Activated naive CD8-positive, alpha-beta T cell treated with anti-CD3 and anti-CD28 coated beads for 36 hours (primary cell): Measurements from ENCODE around the gene SLC48A1. TPM values are rescaled to one million over a fixed set of nuclear protein-coding genes. Genes with fewer than 3 reads are reported as not detected.

Experiments
- DNase-seq: peaks from one replicate; pipeline ENCODE4 v3.0.0; 2021
- H3K27ac Mint-ChIP-seq: one replicate; pipeline ENCODE4 v1.8.0; 2022; ENCODE audit warnings: mild to moderate bottlenecking, moderate library complexity, mixed read lengths
- H3K27me3 Mint-ChIP-seq: one replicate; pipeline ENCODE4 v1.8.0; 2022; ENCODE audit warnings: mild to moderate bottlenecking, mixed read lengths
- H3K36me3 Mint-ChIP-seq: one replicate; pipeline ENCODE4 v1.8.0; 2021; ENCODE audit warnings: mild to moderate bottlenecking, mixed read lengths
- H3K4me1 Mint-ChIP-seq: one replicate; pipeline ENCODE4 v1.8.0; 2021; ENCODE audit warnings: mixed read lengths
- H3K4me3 Mint-ChIP-seq: one replicate; pipeline ENCODE4 v1.8.0; 2022; ENCODE audit warnings: mild to moderate bottlenecking, moderate library complexity, mixed read lengths
- H3K9me3 Mint-ChIP-seq: one replicate; pipeline ENCODE4 v1.8.0; 2022; ENCODE audit warnings: mixed read lengths
- total RNA-seq, 2 experiments: library from RNA; stranded (reverse); gene quantifications; one replicate each; pipeline ENCODE4 v1.2.3, GENCODE V29; 2021

SLC48A1 gene
- total RNA-seq, result 1 to 10 TPM; 5.4 to 6.0 TPM

DNA sequence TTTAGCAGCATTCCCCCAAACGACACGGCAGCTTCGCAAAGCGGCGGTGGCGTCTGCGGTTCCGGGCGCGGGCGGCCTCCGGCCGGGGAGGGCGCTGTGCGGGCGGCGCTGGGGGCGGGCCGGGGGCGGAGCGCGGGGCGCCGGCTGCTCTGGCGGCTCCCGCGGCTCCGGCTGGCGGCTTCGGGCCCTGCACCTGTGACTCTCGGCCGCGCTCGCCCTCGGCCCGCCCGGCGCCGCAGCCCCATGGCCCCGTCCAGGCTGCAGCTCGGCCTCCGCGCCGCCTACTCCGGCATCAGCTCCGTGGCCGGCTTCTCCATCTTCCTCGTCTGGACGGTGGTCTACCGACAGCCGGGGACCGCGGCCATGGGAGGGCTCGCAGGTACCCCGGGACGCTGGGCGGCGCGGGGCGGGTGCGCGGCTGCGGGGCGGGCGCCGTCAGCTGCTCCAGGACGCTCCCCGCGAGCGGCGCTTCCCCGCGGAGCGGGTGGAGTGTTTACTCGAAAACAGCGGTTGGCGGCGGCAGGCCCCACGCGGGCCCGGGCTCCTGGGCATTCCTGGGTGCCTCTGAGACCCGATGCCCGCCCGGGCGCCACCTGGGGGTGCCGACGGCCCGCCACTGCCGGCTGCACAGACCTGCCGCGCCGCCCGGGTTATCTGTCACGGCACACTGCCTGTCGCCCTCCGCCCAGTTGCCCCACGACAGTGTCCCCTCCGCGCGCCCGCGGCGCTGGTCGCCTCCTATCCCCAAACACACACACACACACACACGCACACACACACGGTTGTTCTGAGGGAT lies at the start of gene SLC48A1:
TSS of gene SLC48A1 (plus strand) at position 177 of the 796 bp plus-strand sequence. CDS start at position 244, 67 bp downstream.
- no peak within 1 kb of the TSS for H3K27ac Mint-ChIP-seq
- peaks cover 5% of the 10 kb centered on the region for H3K27me3 Mint-ChIP-seq
- no peaks in the 10 kb centered on the region for H3K36me3 Mint-ChIP-seq
- H3K4me1 Mint-ChIP-seq, result peaks cover 16% of the 10 kb centered on the region
- peak within 1 kb of the TSS; percentile 90 for H3K4me3 Mint-ChIP-seq
- DNase-seq, result peak; percentile 79
- H3K9me3 Mint-ChIP-seq, result no peaks in the 10 kb centered on the region

DNA sequence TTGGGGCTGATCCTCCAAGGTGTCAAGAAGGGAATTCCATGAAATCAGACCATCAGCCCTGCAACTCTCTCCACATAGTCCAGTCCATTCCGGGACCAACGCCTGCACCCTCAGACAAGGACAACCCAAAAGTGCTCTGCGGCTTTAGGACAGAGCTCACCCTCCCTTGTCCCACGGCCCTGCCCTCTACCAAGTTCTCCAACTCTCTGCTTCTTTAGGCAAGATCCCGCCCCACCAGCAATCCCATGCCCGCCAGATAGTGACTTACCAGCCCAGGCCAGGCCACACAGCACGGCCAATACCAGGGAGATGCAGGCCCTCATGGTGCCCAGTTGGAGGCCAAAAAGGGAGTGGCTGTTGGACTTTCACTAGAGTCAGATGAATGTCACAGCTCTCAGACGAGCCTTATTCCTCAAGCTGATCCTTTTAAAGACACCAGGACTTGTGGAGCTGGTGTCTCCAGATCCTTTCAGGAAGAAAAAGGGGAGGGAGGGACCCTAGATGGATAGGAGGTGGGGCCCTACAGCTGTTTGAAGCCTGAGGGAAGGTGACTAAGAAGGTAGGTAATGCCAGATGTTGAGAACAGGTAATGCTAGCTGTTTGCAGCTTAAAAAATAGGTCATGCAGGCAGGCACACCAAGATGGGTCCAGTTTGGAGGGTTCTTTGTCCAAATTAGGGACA lies 47.8 kb upstream of the SLC48A1 start, which contains the start of gene ENDOU:
TSS of gene ENDOU (minus strand) at position 400 of the 682 bp plus-strand sequence. CDS start at position 323, 77 bp downstream.
- H3K9me3 Mint-ChIP-seq, result no peaks in the 10 kb centered on the region
- H3K36me3 Mint-ChIP-seq, result peaks cover 8% of the 10 kb centered on the region
- no peak for DNase-seq
- H3K4me3 Mint-ChIP-seq, result no peak within 1 kb of the TSS
- no peak within 1 kb of the TSS for H3K27ac Mint-ChIP-seq
- H3K4me1 Mint-ChIP-seq, result peaks cover 21% of the 10 kb centered on the region
- H3K27me3 Mint-ChIP-seq, result peaks cover 8% of the 10 kb centered on the region

GRCh38 chr12:47725893-47726292 lies 47.1 kb upstream of the SLC48A1 start:
- H3K4me3 Mint-ChIP-seq, result no peak overlapping the region
- H3K9me3 Mint-ChIP-seq, result no peaks in the 10 kb centered on the region
- H3K36me3 Mint-ChIP-seq, result peaks cover 8% of the 10 kb centered on the region
- peaks cover 18% of the 10 kb centered on the region for H3K4me1 Mint-ChIP-seq
- H3K27me3 Mint-ChIP-seq, result peaks cover 8% of the 10 kb centered on the region
- DNase-seq, result no peak
- H3K27ac Mint-ChIP-seq, result no peak overlapping the region

- H3K27ac Mint-ChIP-seq, result no peak overlapping the region
- H3K9me3 Mint-ChIP-seq, result no peaks in the 10 kb centered on the region
- H3K36me3 Mint-ChIP-seq, result peaks cover 2% of the 10 kb centered on the region
- peaks cover 3% of the 10 kb centered on the region for H3K4me1 Mint-ChIP-seq
- H3K4me3 Mint-ChIP-seq, result no peak overlapping the region
- H3K27me3 Mint-ChIP-seq, result no peaks in the 10 kb centered on the region
- DNase-seq, result no peak
These were observed 43.8 kb upstream of the SLC48A1 start for GRCh38 chr12:47729233-47729632.

DNA sequence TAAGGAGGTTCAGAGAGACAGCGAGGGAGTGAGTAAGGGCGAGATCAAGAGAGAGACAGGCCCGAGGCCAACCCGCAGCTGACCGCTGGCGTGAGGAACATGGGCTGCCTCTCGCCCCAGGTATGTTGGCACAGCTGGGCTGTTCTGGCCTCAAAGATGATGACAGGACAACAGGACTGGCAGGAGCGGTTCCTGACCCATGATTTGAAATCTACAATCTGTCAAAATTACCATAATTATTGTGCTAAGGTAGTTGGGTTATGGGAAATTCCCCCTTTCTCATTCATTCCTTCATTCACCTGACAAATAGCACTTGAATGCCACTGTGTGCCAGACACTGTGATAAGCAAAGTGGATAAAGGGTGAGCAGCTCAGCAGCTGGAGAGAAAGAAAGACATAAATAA lies 42.7 kb upstream of the SLC48A1 start:
- peaks cover 3% of the 10 kb centered on the region for H3K4me1 Mint-ChIP-seq
- H3K4me3 Mint-ChIP-seq, result no peak overlapping the region
- H3K36me3 Mint-ChIP-seq, result no peaks in the 10 kb centered on the region
- H3K27me3 Mint-ChIP-seq, result no peaks in the 10 kb centered on the region
- DNase-seq, result no peak
- H3K27ac Mint-ChIP-seq, result no peak overlapping the region
- no peaks in the 10 kb centered on the region for H3K9me3 Mint-ChIP-seq

- DNase-seq, result no peak
- H3K27me3 Mint-ChIP-seq, result no peaks in the 10 kb centered on the region
- no peaks in the 10 kb centered on the region for H3K9me3 Mint-ChIP-seq
- H3K4me3 Mint-ChIP-seq, result no peak overlapping the region
- no peaks in the 10 kb centered on the region for H3K36me3 Mint-ChIP-seq
- H3K4me1 Mint-ChIP-seq, result no peaks in the 10 kb centered on the region
- H3K27ac Mint-ChIP-seq, result no peak overlapping the region
These were observed 41.3 kb upstream of the SLC48A1 start for GRCh38 chr12:47731723-47732122.

DNA sequence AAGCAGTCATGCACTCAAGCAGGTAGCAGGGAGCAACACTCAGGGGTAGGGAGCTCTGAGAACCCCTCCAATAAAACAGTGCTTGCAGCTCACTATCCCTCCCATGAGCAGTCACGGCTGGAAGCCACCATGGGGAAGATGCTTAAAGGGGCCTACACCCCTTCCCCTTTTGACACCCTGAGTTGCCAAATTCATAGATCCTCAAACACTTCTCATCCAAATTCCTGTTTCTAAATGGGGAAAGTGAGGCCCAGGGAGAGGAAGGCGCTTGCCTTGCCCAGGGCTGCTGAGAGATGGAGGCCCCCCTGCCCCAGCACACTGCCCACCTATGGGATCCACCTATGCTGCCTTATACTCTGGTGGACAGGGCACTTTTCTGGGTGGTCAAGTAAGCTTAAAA lies 40.5 kb upstream of the SLC48A1 start:
- Mint-ChIP-seq H3K4me1 (no peaks in the 10 kb centered on the region), H3K9me3 (no peaks in the 10 kb centered on the region), H3K27ac (no peak overlapping the region), H3K36me3 (no peaks in the 10 kb centered on the region), H3K27me3 (no peaks in the 10 kb centered on the region), H3K4me3 (no peak overlapping the region)
- DNase-seq, result no peak

DNA sequence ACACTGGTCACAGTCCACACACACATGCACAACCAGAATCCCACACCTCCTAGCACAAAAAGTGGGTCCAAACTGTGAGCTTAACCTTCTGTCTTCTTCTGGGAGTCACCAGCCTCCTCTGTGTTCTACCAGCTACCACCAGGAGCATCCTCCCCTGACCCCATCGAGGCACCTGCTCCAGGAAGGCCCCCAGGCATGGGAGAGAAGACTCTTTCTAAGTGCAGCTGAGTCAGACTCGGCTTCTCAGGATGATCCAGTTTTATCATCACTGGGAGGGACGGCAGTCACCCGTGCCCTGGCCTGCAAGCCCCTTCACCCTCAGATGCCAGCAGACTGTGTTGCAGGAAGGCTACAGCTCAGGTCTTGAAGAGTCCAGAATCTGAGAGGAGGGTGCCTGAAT lies 39.9 kb upstream of the SLC48A1 start:
- Mint-ChIP-seq H3K4me1 (no peaks in the 10 kb centered on the region), H3K27me3 (no peaks in the 10 kb centered on the region), H3K27ac (no peak overlapping the region), H3K9me3 (no peaks in the 10 kb centered on the region), H3K4me3 (no peak overlapping the region), H3K36me3 (no peaks in the 10 kb centered on the region)
- DNase-seq, result no peak

GRCh38 chr12:47734725-47735480 lies 38.1 kb upstream of the SLC48A1 start:
- Mint-ChIP-seq H3K9me3 (no peaks in the 10 kb centered on the region), H3K27ac (no peak overlapping the region), H3K4me1 (peaks cover 2% of the 10 kb centered on the region), H3K36me3 (no peaks in the 10 kb centered on the region), H3K27me3 (no peaks in the 10 kb centered on the region), H3K4me3 (no peak overlapping the region)
- no peak for DNase-seq

GRCh38 chr12:47735649-47736048 lies 37.4 kb upstream of the SLC48A1 start:
- Mint-ChIP-seq H3K9me3 (no peaks in the 10 kb centered on the region), H3K36me3 (no peaks in the 10 kb centered on the region), H3K27me3 (no peaks in the 10 kb centered on the region), H3K27ac (no peak overlapping the region), H3K4me1 (peaks cover 2% of the 10 kb centered on the region), H3K4me3 (no peak overlapping the region)
- DNase-seq, result no peak

DNA sequence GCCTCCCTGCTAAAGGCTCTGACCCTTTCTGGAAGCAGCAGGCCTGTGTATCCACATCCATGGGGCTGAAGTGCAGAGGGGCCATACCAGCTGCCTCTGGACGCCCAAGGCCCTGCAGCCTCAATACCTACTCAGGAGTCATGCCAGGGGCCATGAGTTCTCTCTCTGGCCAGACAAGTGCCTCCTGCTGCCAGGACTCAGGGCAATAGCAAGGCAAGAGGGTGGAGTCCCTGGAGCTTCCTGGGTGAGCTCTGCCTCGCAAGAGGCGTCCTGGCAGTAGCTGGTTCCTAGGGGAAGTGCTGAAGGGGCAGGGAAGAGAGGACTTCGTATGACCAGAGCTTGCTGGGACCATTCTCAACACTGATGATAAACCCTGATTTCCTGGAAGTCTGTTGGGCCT lies 36.8 kb upstream of the SLC48A1 start:
- Mint-ChIP-seq H3K27me3 (no peaks in the 10 kb centered on the region), H3K4me1 (peaks cover 3% of the 10 kb centered on the region), H3K36me3 (no peaks in the 10 kb centered on the region), H3K4me3 (no peak overlapping the region), H3K27ac (no peak overlapping the region), H3K9me3 (no peaks in the 10 kb centered on the region)
- DNase-seq, result no peak

DNA sequence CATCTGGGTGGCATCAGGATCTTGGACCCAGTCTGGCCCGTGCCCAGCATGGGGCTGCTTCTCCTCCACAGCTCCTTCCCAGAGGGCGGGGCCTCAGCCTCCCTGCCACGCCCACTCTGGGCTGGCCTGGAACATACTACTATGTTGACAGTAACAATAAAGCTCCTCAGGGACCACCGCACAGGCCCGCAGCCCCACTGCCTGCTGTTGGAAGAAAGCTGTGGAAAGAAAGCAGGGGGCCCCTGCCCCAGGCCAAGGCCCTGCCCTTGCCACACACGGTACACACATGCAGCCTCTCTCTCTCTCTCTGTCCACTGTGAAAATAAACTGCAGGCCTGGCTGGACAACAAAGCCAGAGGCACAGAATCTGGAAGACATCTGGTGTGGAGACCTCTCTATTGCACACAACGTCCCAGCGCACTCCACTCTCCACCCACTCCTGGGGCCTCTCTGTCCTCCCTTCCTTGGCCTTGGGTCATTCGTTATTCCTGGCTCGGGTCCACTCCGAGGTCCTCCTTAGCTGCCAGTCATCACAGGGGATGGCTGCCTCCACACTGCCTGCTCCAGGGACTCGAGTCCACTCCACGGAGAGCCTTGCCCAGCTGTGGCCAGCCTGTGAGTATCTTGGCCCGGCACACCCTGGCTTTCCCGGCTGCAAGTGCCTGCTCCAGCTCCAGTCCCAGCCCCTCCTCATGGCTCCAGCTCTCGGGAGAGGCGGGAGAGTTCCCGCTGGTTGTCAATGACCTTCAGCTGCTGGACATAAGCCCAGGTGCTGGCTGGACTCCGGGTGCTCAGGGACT lies 36.0 kb upstream of the SLC48A1 start:
- no peak for DNase-seq
- no peak overlapping the region for H3K4me3 Mint-ChIP-seq
- H3K27me3 Mint-ChIP-seq, result no peaks in the 10 kb centered on the region
- H3K36me3 Mint-ChIP-seq, result no peaks in the 10 kb centered on the region
- H3K4me1 Mint-ChIP-seq, result peaks cover 8% of the 10 kb centered on the region
- no peak overlapping the region for H3K27ac Mint-ChIP-seq
- no peaks in the 10 kb centered on the region for H3K9me3 Mint-ChIP-seq

DNA sequence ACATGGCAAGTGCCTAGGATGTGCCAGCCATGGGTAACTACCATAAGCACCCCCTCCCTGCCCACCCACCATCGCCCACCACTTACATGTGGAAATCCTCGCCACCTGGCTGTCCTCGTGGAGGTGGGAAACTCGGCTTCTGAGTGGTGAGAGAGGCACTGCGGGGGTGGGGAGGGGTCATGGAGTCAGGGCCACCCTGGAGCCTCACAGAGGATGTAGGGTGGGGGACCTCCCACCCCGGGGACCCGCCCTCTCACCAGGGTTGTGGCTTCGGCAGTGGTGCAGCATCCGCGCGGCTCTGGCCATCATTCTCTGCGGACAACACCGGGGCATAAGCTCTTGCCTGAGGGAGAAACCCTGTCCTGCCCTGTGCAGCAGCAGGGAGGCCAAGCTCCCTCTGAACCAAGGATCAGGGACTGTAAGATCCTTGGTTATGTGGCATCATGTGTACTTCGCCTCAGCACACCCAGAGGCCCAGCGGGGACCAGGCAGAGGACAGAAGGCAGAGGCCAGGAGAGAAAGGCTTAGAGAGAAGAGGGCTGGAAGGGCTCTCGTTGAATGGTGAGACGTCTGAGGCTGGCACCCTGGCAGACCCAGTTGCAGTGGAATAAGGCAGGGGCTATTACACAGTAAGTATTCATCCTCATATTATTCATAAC lies 35.0 kb upstream of the SLC48A1 start:
- Mint-ChIP-seq H3K4me1 (peaks cover 11% of the 10 kb centered on the region), H3K27ac (no peak overlapping the region), H3K36me3 (no peaks in the 10 kb centered on the region), H3K4me3 (no peak overlapping the region), H3K27me3 (no peaks in the 10 kb centered on the region), H3K9me3 (no peaks in the 10 kb centered on the region)
- DNase-seq, result no peak

GRCh38 chr12:47739297-47739696 lies 33.7 kb upstream of the SLC48A1 start:
- no peaks in the 10 kb centered on the region for H3K9me3 Mint-ChIP-seq
- H3K36me3 Mint-ChIP-seq, result no peaks in the 10 kb centered on the region
- H3K4me1 Mint-ChIP-seq, result peaks cover 11% of the 10 kb centered on the region
- H3K4me3 Mint-ChIP-seq, result no peak overlapping the region
- no peak for DNase-seq
- no peak overlapping the region for H3K27ac Mint-ChIP-seq
- H3K27me3 Mint-ChIP-seq, result no peaks in the 10 kb centered on the region
